ENCODE data around the gene MAPKAPK3. TPM values are rescaled to one million over a fixed set of nuclear protein-coding genes. Genes with fewer than 3 reads are reported as not detected.

MAPKAPK3 gene
- total RNA-seq, 4 donors from 2014 or later: 17.2 to 53.7 (median 18.0) TPM

GRCh38 chr3:50592568-50592967 is 24.4 kb upstream of the MAPKAPK3 start:
- 33 to 41% methylated on average over 5 of the region's 5 CpGs for WGBS, 2 donors
- Histone ChIP-seq H3K4me3 (no peak overlapping the region), H3K27me3 (no peaks in the 10 kb centered on the region), H3K9me3 (no peaks in the 10 kb centered on the region), H3K27ac (peak overlapping the region in 1 of 4 donors; percentile 44), H3K36me3 (no peaks in the 10 kb centered on the region), H3K4me1 (peaks cover 0 to 25% (median 20%) of the 10 kb centered on the region in 4 donors)
- DNase-seq (ENCODE audit: low spot score in 2 of 2): no peak
- TF ChIP-seq CTCF (IDR thresholded peaks at IDR 0.05) (no peak), POLR2A (IDR thresholded peaks at IDR 0.05) (no peak), EP300 (IDR thresholded peaks at IDR 0.05) (no peak)

- Histone ChIP-seq H3K9me3 (no peaks in the 10 kb centered on the region), H3K27me3 (no peaks in the 10 kb centered on the region), H3K4me1 (peaks cover 0 to 25% (median 20%) of the 10 kb centered on the region in 4 donors), H3K36me3 (no peaks in the 10 kb centered on the region), H3K4me3 (no peak overlapping the region), H3K27ac (no peak overlapping the region)
- no peak for DNase-seq (ENCODE audit: low spot score in 2 of 2)
- WGBS, 2 donors: 15 to 26% methylated on average over 2 of the region's 2 CpGs
- TF ChIP-seq EP300 (IDR thresholded peaks at IDR 0.05): no peak
- no peak for TF ChIP-seq POLR2A (IDR thresholded peaks at IDR 0.05)
- TF ChIP-seq CTCF (IDR thresholded peaks at IDR 0.05): no peak
Measured at GRCh38 chr3:50594253-50594785, 22.6 kb upstream of the MAPKAPK3 start.

- no peaks in the 10 kb centered on the region for H3K9me3 ChIP-seq
- TF ChIP-seq CTCF (IDR thresholded peaks at IDR 0.05): no peak
- peak overlapping the region in 1 of 4 donors; percentile 96 for H3K27ac ChIP-seq
- WGBS, 2 donors: 71 to 85% methylated on average over 2 to 6 of the region's 6 CpGs
- H3K36me3 ChIP-seq: peaks cover 0 to 3% (median 0%) of the 10 kb centered on the region in 3 donors
- peaks cover 0 to 47% (median 28%) of the 10 kb centered on the region in 4 donors for H3K4me1 ChIP-seq
- no peaks in the 10 kb centered on the region for H3K27me3 ChIP-seq
- DNase-seq (ENCODE audit: low spot score in 2 of 2): no peak
- no peak overlapping the region for H3K4me3 ChIP-seq
Measured at GRCh38 chr3:50599115-50599715, 17.7 kb upstream of the MAPKAPK3 start.

GRCh38 chr3:50599716-50600118 is 17.2 kb upstream of the MAPKAPK3 start:
- no peak overlapping the region for H3K4me3 ChIP-seq
- 81 to 92% methylated on average over 1 of the region's 1 CpG for WGBS, 2 donors
- no peak for TF ChIP-seq EP300 (IDR thresholded peaks at IDR 0.05)
- no peak for TF ChIP-seq CTCF (IDR thresholded peaks at IDR 0.05)
- TF ChIP-seq POLR2A (IDR thresholded peaks at IDR 0.05): no peak

GRCh38 chr3:50600141-50600753 is 16.7 kb upstream of the MAPKAPK3 start:
- TF ChIP-seq CTCF (IDR thresholded peaks at IDR 0.05) (no peak), POLR2A (IDR thresholded peaks at IDR 0.05) (no peak), EP300 (IDR thresholded peaks at IDR 0.05) (no peak)
- no peaks in the 10 kb centered on the region for H3K27me3 ChIP-seq
- peaks cover 0 to 58% (median 28%) of the 10 kb centered on the region in 4 donors for H3K4me1 ChIP-seq
- no peak overlapping the region for H3K4me3 ChIP-seq
- peaks cover 0 to 13% (median 0%) of the 10 kb centered on the region in 3 donors for H3K36me3 ChIP-seq
- peak overlapping the region; percentile 86 to 96 (median 95) for H3K27ac ChIP-seq
- 82 to 86% methylated on average over 9 of the region's 9 CpGs for WGBS, 2 donors
- DNase-seq (ENCODE audit: low spot score in 2 of 2): no peak
- no peaks in the 10 kb centered on the region for H3K9me3 ChIP-seq

More at GRCh38 chr3:50599716-50600118, 17.2 kb upstream of the MAPKAPK3 start:
- Histone ChIP-seq H3K9me3 (no peaks in the 10 kb centered on the region), H3K4me1 (peaks cover 0 to 52% (median 28%) of the 10 kb centered on the region in 4 donors), H3K27ac (peak overlapping the region in 2 of 4 donors; percentile 96), H3K27me3 (no peaks in the 10 kb centered on the region), H3K36me3 (peaks cover 0 to 8% (median 0%) of the 10 kb centered on the region in 3 donors)
- no peak for DNase-seq (ENCODE audit: low spot score in 2 of 2)
